GM21447 (cell line): ENCODE data around the gene MBNL2.
A peak's percentile ranks its signal among the peaks of the same experiment; 100 is the strongest.
"Not testable (repeated sequence)": the region's sequence is repeated elsewhere in the genome, so short reads cannot be mapped to it uniquely, and the experiment has no call there.

Experiments used
- ATAC-seq: cut with Tn5 transposase; IDR thresholded peaks from one replicate; pipeline ENCODE4 v1.9.1; 2021; ENCODE audit not compliant: unreplicated experiment

Gene MBNL2

GRCh38 chr13:97207252-97207651, 14.9 kb upstream of the MBNL2 start:
- not testable (repeated sequence) for ATAC-seq

GRCh38 chr13:97211300-97211699, 10.8 kb upstream of the MBNL2 start:
- ATAC-seq = no peak

GRCh38 chr13:97212004-97212403, 10.1 kb upstream of the MBNL2 start:
- ATAC-seq = no peak

GRCh38 chr13:97212601-97213040, 9.5 kb upstream of the MBNL2 start:
- no peak for ATAC-seq

- no peak for ATAC-seq
Measured at GRCh38 chr13:97214921-97215320, 7.2 kb upstream of the MBNL2 start.

- peak; percentile 54 for ATAC-seq
Measured at GRCh38 chr13:97215325-97215724, 6.8 kb upstream of the MBNL2 start.

GRCh38 chr13:97219226-97219625, 2.9 kb upstream of the MBNL2 start:
- no peak for ATAC-seq

- no peak for ATAC-seq
Measured at GRCh38 chr13:97220151-97220900, 1.8 kb upstream of the MBNL2 start.

- no peak for ATAC-seq
Measured at GRCh38 chr13:97221046-97221445, 1.1 kb upstream of the MBNL2 start.

GRCh38 chr13:97221466-97221865, 667 bp upstream of the MBNL2 start:
- ATAC-seq = no peak

GRCh38 chr13:97223037-97223710, 1.0 kb downstream of the MBNL2 start:
- peak; percentile 3 for ATAC-seq

GRCh38 chr13:97223711-97224541, 1.8 kb downstream of the MBNL2 start:
- ATAC-seq = peak; percentile 24

GRCh38 chr13:97224544-97225300, 2.6 kb downstream of the MBNL2 start:
- no peak for ATAC-seq

- ATAC-seq = no peak
Measured at GRCh38 chr13:97225533-97225932, 3.4 kb downstream of the MBNL2 start.

GRCh38 chr13:97226013-97226412, 3.9 kb downstream of the MBNL2 start:
- ATAC-seq = no peak

- peak; percentile 48 for ATAC-seq
Measured at GRCh38 chr13:97226788-97227627, 4.9 kb downstream of the MBNL2 start.

- ATAC-seq = no peak
Measured at GRCh38 chr13:97228850-97229521, 6.9 kb downstream of the MBNL2 start.

- no peak for ATAC-seq
Measured at GRCh38 chr13:97229699-97230098, 7.6 kb downstream of the MBNL2 start.

- ATAC-seq = no peak
Measured at GRCh38 chr13:97231118-97231828, 9.1 kb downstream of the MBNL2 start.
